Measurements from ENCODE around the gene TGOLN2.
A peak's percentile ranks its signal among the peaks of the same experiment; 100 is the strongest.
"Not testable (repeated sequence)": the region's sequence is repeated elsewhere in the genome, so short reads cannot be mapped to it uniquely, and the experiment has no call there.

TGOLN2 gene

DNA sequence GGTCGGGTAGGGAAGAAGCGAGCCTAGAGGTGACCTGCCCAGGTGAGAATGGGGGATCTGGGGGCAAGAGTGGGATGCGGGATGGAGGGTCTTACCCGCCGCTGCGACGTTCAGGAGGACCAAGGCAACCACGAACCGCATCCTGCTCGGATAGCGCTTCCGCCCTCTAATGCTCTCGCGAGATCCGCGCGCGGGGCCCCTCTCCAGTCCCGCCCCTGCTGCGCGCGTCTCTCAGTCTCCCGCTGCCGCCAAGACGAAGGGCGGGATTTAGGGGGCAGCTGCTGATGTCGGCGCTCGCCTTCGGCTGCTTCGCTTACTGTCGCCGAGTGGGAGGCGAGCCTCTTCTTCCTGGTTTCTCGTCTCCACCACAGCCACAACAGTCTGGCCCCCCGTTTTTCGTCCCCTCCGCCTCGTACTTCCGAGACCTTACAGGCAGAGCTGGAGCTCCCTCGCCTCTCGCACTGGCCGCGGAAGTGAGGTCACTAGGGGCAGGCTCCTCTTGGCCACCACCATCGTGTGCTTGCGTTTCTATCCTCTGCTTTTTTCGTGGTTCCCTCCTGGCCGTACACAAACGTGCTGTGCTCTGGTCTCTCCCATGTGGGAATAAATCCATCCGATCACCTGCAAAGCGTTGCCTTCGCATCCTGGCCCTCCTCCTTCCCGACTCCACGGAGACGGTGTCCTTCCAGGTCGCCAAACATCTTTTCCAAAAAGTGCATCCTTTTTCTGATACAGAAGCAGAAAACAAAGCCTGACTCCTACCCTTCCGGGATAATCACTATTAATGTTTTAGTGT is at the start of gene TGOLN2:
TSS of gene TGOLN2 (minus strand) at position 168 of the 796 bp plus-strand sequence. CDS start at position 141, 27 bp downstream.
- DNase-seq = peak; percentile 92 to 94

DNA sequence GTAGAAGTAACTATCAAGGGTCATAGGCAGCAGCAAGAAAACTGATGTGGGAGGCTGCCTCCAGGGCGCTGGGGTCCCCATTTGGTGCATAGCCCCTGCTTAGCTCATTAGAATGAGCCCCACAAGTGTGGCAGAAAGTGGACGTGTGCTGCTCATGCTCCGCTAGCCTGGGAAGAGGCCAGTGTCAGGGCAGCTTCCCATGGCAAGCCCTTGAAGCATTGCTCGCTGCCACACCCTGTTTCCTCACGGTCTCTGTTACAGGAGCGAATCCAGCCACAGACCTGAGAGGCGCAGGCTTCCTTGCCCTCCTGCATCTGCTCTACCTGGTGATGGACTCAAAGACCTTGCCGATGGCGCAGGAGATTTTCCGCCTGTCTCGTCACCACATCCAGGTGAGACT is 49.3 kb upstream of the TGOLN2 start:
- no peak for DNase-seq

DNA sequence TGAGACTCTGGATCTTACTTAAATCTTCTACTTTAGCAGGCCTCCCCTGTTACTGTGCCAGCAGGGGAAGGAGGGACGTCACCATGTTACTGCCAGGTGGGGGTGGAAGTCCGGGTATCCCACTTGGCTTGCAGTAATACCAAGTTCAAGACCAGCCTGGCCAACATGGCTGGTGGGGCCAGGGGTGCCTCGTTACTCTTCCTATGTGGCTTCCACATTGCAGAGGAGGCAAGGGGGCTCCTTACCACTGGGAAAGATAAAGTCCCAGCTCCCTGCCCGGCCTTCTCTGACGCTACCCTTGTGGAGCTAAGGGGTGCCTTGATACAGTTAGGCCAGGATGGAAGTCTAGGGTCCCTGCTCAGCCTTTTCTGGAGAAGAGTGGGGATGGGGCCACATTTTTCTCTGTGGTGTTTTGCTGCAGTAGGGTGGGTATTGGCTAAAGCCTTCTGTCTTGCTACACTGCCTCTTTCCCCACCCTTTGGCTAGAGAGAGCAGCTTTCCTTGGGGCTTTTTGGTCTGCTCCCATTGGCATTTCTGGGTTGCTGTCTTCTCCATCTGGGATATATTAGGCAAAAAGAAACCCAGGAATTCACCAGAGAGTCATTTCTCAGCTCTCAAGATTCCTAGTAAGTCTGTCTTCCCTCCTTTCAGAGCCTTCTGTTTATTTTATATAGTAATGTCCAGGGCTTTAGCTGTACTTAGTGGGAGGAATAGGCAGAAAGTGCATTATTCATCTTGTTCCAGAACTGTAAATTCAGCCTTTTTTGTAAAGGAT is 48.7 kb upstream of the TGOLN2 start:
- DNase-seq = no peak

DNA sequence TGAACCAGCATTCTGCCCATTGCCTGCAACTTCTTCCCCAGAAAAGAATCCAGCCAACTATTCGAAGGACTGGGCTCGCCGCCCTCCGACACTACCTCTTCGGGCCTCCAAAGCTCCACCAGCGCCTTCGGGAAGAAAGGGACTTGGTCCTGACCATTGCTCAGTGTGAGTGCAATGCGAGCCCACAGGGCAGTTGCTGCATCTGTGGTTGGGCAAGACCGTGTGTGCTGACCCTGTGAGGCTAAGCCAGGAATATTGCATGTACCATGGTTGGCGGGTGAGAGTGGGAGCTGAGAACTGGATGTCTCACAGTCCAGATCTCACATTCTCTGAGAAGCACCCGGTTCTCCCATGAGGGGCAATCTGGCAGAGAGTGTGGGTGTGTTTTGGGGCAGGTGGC is 43.3 kb upstream of the TGOLN2 start:
- DNase-seq = no peak

DNA sequence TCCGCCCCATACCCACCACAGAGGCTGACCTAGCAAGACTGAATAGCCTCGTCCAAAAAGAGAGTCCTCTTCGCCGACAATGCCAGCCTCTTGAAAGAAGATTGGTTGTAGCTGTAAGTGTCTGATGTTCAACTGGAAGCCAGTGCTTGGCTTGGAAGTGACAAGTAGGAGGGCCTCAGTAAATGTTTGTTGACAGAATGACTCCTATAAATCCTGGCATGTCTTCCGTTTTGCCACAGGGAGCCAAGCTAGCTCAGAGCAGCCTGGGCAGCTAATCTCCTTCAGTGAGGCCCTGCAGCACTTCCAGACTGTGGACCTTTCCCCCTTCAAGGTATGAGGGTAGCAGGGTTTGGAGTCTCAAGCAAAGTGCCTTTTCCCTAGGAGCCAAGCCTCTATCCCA is 41.7 kb upstream of the TGOLN2 start:
- DNase-seq = no peak

DNA sequence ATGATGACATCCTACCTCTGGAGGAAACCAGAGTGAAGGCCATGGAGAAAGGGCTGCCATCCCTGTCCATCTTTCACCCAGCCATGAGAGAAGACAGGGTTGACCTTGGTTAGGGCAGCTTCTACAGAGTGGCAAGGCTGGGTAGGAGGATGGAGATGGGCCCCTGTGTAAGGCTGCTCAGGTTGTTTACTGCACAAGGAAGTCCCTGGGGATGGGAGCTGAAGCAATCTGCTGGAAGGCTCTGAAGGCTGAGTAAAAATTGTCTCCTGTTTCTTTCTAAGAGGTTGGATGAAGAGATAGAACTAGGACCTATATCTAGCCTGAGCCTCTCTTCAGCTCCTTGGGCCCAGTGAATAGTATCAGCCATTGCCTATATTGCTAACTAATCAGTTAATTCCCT is 41.1 kb upstream of the TGOLN2 start:
- DNase-seq = no peak

DNA sequence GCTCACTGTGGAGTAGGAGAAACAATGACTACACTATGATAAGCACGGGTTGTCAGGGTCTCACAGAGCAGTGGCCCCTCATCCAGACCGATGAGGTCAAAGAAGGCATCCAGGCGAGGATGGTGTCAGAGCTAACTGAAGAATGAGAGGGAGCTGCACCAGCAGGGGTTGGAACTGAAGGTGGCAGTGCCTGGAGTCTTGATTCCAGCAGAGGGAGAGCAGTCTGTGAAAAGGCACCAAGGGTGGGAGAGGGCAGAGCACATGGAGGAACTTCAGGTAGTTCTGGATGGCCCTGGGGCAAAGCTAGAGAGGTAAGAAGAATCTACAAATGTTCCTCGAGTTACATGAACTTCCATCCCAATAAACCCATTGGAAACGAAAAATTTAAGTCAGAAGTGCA is 39.4 kb upstream of the TGOLN2 start:
- DNase-seq = no peak

DNA sequence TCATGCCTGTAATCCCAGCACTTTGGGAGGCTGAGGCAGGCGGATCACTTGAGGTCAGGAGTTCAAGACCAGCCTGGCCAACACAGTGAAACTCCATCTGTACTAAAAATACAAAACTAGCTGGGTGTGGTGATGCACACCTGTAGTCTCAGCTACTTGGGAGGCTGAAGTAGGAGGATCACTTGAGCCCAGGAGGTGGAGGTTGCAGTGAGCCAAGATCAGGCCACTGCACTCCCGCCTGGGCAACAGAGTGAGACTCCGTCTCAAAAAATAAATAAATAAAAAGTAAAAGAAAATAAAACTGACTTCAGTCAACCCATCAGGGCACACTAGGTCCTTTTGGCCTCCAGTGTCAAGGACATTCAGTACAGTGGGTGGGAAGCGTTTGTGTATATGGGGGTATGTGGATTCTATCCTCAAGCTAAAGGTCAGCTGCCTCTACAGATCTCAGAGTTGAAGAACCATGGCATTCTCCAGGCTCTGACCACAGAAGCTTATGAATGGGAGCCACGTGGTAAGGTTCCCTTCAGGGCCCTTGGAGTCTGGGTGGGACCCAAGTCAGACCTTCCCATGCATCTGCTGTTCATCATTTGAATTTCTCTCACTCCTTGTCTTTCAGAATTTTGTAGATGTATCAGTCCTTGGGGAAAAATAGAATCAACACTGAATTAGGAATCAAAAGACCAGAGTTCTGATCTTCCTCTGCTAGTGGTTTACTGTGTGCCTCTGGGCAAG is 35.0 kb upstream of the TGOLN2 start:
- not testable (repeated sequence) for DNase-seq

DNA sequence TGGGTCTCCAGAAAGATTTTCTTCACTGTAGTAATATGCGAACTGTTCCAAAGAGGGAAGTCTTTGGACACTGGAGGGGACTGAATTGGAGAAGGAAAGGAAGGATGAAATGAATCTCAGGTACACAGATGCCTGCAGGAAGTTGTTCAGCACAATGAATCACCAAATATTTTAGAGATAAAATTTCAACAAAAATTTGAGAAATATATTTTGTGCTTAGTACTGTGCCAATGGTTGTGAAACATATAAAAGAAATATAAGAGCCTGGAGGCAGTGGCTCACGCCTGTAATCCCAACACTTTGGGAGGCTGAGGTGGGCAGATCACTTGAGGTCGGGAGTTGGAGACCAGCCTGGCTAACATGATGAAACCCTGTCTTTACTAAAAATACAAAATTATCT is 29.9 kb upstream of the TGOLN2 start:
- no peak for DNase-seq

DNA sequence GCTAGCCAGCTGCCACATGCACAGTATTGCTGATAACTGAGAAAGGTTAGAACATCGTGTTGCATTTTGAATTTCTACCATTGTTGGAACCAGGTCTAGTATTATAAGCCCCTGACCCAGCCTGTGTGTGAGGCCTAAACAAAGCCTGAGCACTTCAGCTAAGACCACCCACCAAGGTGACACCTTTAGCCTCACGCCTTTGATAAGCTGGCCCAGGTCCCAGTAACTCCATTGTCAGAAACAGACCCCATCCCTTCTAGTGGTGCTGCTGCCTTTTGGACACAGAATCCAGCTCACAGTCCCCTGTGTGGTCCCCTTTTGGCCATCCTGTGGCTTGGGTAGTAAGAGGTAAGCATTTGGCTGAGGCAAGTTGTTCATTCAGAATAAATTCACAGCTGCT is 28.4 kb upstream of the TGOLN2 start:
- no peak for DNase-seq

DNA sequence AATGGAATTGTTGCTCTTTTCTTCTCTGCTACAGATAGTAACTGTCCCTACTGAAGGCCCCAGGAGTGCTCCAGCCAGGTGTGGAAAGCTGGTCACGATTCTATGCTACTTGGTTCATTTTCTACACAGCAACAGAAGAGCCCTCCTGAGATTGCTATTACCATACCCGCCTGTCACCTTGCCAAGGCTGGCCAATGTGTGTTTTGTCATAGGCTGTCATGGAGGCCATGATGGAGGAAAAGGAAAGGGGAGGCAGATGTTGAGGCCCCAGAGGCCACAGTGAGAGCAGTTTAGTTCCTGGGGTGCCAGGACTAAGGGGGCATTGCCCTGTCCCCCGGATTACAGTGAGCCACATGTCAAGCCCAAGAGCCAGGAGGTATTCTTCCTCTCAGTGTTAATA is 27.7 kb upstream of the TGOLN2 start:
- DNase-seq = no peak

DNA sequence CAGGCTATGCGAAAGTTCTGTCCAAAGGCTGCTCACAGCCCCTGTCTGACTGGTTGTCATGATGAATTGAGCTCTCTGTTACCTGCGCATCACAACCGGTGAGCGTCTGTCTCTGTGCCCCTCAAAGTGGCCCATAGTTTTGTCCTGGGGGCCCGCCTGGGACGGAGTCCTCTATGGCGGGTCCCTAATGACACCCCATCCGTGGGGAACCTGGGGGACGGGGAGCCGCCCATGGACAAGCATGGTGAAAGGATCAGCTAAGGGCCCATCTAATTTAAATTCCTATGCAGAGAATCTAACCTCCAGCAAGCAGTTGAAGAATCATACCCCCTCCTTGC is 27.3 kb upstream of the TGOLN2 start:
- DNase-seq = no peak

DNA sequence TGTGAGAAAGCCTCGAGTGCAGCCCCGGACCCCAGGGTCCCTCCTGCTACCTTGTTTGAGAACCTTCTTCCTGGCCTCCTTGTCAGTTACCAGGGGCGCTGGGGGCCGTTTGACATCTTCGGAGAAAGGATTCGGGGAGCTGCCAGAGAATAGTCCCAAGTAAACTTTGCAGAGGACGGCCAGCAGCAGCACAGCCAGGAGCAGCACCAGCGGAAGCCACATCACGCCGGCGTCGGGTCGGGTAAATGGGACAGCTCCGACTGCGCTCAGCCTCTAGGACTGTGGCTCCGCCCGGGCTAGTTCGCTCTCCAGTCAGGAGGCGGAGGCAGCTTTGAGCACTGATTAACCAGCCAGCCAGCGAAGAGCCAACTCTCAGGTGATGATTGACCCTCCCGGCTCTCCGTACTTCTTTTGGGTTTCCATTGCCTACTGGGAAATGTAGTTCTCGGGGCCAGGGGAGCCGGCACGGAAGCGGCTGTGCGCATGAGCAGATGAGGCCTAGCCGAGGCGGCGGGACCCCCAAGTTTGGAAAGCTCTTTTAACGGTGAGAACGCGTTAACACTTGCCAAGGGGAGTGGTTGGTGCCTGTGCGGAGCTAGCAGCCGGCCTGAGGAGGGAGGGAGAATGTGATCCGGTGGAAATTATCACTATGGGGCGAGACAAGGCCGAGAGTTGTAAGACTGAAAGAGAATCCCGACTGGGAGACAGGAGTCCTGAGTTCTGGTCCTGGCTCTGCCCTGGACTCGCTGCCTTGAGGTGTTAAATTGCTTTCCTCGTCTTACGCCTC is 26.7 kb upstream of the TGOLN2 start, which contains the start of the genes ELMOD3 and RETSAT:
TSS of gene ELMOD3 (plus strand) at position 484 of the 787 bp plus-strand sequence. CDS start 2,430 bp downstream, outside the sequence.
TSS of gene RETSAT (minus strand) at position 243 of the 787 bp plus-strand sequence. CDS start at position 222, 21 bp downstream.
- peak; percentile 98 to 99 for DNase-seq

DNA sequence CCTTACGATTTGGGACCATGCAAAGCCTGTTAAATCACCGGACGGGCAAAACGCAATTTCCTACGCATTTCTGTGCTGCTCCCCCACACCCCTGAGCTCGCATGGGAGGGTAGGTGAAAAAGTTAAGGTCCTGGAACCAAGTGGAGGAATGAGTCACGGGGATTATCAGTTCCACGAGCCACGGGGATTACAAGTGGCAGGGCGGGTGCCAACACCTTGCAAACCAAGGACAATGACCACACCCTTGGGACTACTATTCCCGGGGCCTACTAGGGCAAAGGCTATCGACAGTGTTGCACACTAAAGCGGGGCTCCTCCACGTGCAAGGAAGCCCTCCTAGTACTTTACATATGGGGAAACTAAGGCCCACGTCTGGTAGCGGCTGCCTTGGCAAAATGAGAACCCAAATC is 26.1 kb upstream of the TGOLN2 start:
- DNase-seq = peak in 1 of 2 donors; percentile 8

DNA sequence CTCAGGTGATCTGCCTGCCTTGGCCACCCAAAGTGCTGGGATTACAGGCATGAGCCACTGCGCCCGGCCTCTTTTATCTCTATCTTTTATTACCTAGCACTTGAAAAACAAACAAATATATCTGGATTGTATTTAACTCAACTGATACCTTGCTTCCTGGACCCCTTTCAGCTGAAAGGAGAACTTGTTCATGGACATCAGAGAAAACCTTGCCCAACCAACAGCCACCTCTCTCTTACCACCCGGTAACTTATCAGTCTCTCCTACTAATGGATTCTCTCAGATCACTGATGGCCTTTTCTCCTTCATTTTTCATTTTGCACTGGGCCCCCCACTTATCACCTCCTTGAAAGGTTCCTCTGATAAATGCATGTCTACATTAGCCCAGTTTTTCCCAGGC is 19.8 kb upstream of the TGOLN2 start:
- no peak for DNase-seq

DNA sequence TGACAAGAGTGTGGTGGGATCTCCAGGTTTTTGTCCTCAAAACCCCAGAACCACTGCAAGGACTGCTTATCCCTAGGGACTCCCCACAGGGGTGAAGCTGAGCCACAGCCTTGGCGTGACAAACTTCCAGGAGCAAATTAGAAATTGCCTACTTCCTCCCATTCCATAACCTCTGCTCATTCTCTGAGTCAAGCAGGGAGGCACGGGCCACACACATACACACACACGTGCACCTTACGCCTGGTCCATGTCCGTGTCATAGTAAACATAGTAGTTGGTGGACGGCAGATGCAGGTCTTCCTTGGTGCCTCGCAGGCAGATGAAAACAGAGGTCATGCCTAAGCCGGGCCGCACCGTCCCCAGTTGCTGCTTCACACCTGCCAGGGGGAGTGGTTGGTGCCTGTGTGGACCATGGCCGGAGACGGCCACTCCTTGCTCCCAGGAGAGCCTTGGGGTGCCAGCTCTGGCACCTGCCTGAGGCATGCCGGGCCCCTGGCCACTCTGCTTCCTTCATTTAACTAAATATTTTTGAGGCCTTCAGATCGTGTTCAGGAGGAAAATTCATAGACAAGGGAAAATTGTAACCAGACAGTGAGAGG is 16.7 kb upstream of the TGOLN2 start:
- no peak for DNase-seq

DNA sequence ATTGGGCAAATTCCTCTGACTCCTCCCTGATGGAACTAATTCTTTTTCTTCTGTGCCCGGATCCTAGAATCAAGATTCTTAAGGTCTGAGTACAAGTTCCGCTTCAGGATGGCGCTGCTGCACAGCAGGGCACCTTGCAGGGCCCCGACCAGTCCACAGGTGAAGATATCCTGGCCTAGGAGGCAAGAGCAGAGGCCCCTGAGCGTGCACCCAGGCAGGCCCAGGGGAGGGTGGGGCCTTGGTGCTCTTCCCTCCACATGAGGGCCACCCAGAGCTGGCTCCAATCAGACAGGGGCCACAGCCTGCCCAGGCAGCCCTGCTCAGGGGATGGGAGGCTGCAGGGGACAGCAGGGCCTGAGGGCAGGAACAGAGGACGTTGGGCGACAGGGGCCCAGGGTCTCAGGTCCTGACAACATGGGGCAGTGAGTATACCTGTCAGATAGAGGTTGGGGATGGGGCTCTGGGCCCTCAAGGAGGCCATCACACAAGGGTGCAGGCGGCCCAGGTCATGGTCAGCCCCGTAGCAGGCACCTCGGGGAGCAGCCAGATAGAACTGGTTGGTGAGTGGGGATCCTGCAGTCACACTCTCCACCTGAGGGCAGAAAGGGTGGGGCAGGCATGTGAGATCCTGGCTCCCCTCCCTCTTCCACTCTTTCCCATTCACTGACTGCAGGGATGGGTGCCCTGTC is 15.6 kb upstream of the TGOLN2 start:
- not testable (repeated sequence) for DNase-seq

DNA sequence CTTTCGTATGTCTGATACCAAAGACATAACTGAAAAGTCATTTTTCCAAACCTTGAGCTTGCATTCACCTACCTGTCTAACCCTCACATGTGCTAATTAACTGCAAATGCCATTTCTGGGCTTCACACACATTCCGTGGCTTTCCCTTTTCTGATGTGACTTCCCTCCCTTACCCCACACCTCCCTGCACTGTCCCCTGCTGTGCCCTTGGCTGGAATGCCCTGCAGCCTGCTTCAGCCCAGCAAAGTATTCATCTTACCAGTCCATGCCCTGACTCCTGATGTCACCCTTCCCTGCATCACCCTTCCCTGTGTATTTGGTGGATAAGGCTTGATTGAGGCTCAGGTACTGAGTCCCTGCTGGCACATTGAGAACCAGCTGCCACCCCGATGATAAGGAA is 14.4 kb upstream of the TGOLN2 start:
- no peak for DNase-seq

DNA sequence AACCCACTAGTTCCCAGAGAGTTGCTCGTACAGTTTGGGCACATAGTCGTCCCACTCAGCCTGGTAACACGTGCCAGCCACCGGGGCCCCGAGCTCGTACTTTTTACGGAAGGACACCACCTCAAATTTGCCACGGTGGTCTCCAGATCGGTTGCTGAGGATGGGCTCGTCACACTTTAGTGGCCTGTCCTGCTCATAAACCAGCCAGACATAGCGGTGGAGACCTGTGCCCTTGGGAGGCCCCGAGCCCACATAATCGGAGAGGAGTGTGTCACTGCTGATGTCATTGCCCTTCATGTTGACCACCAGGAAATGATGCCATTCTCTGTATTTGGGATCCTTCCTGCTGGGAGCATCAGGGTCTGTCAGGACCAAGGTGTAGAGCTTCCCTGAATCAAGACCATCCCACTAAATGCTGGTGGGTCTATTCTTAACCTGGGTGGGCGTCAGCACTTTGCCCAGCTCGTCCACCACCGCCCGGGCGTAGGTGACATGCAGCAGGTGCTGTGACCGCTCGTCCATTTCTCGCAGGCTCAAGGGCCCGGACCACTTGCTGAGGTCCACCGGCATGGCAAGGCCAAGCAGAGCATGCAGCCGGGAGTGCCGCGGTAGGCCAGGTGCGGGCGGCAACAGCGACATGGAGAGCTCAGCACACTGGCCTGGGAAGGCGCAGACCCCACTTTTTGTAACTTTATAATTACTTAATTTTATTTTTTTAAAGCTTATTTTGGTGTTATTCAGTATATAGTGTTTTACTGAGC is 13.7 kb upstream of the TGOLN2 start:
- DNase-seq = no peak

DNA sequence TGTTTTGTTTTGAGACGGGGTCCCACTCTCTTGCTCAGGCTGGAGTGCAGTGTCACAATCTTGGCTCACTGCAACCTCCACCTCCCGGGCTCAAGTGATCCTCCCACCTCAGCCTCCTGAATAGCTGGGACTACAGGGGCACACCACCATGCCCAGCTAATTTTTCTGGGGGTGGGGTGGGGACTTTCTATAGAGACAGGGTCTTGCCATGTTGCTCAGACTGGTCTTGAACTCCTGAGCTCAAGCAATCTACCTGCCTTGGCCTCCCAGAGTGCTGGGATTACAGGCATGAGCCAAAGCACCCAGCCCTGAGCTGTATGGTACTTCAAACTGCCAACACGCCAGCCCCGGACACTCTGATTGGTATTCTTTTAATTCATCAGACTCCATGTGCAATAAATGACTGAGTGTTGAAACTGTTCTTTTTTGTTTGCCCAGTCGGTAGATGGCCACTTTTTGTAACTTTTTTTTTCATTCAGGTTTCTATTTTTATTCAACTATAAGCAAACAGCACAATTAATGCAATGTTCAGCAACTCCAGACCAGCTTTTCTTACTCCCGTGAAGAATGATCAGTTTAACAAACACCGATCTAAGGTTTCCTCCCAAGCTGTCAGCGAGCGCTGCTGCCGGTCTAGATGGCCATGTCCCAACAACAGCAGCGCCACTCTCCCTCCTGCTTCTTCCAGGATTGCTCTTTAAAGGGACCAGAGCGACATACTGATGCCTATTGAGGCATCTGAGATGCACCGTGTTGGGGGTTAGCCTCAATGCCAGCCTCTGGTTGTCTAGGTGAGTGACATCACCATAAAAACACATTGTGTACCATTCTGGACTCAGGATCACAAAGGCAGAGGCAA is 12.5 kb upstream of the TGOLN2 start:
- no peak for DNase-seq

Data from CD4-positive, alpha-beta T cell treated with Interferon alpha-2 for 1 hour (primary cell).